ENCODE data around the gene DALRD3. TPM values are rescaled to one million over a fixed set of nuclear protein-coding genes. Genes with fewer than 3 reads are reported as not detected.

DALRD3 gene
- total RNA-seq, 2 donors from 2014 or later, result 67.6 to 72.6 TPM

- no peaks in the 10 kb centered on the region for H3K27me3 ChIP-seq
- H3K4me1 ChIP-seq, result peaks cover 75% of the 10 kb centered on the region
- H3K36me3 ChIP-seq (replicated peaks in 1 of 2; ENCODE audit: insufficient read depth in 1 of 2, low read depth in 2 of 2), result peaks cover 0 to 13% of the 10 kb centered on the region in 2 donors
- TF ChIP-seq CTCF (IDR thresholded peaks at IDR 0.05) (no peak), POLR2A (IDR thresholded peaks at IDR 0.05) (no peak)
- H3K9me3 ChIP-seq, result no peaks in the 10 kb centered on the region
- intact Hi-C loops (cut with DNase I), result no loop called here
- 85 to 89% methylated on average over 4 of the region's 4 CpGs for WGBS, 2 donors
- H3K4me3 ChIP-seq, result no peak overlapping the region
- no peak for ATAC-seq
- no peak overlapping the region for H3K27ac ChIP-seq
- no peak for DNase-seq
These were observed 5.4 kb upstream of the DALRD3 start for GRCh38 chr3:49023775-49024174.

DNA sequence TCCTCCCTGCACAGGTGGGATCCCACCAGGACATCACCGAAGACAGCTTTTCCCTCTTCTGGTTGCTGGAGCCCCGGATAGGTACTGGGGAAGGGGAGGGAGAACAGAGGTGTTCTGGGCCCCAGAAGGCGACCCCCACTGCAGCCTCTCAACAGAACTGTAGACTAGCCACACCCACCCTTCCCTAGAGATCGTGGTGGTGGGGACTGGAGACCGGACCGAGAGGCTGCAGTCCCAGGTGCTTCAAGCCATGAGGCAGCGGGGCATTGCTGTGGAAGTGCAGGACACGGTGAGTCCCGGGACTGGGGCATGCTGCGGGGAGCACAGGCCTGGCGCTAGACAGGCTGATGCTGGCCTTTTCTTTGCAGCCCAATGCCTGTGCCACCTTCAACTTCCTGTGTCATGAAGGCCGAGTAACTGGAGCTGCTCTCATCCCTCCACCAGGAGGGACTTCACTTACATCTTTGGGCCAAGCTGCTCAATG is 4.3 kb upstream of the DALRD3 start:
- intact Hi-C loops (cut with DNase I), result no loop called here
- 16 to 31% methylated on average over 3 to 12 of the region's 12 CpGs for WGBS, 2 donors
- H3K4me1 ChIP-seq, result peaks cover 68% of the 10 kb centered on the region
- ATAC-seq (no peak), DNase-seq (no peak)
- peak overlapping the region; percentile 90 to 99 (median 98) for H3K27ac ChIP-seq
- H3K36me3 ChIP-seq (replicated peaks in 1 of 2; ENCODE audit: insufficient read depth in 1 of 2, low read depth in 2 of 2), result peaks cover 0 to 13% of the 10 kb centered on the region in 2 donors
- H3K4me3 ChIP-seq, result peak overlapping the region; percentile 44 to 63
- TF ChIP-seq POLR2A (IDR thresholded peaks at IDR 0.05) (no peak), CTCF (IDR thresholded peaks at IDR 0.05) (no peak)
- no peaks in the 10 kb centered on the region for H3K9me3 ChIP-seq
- no peaks in the 10 kb centered on the region for H3K27me3 ChIP-seq

- Histone ChIP-seq H3K27me3 (no peaks in the 10 kb centered on the region), H3K4me1 (peaks cover 68% of the 10 kb centered on the region), H3K36me3 (replicated peaks in 1 of 2; ENCODE audit: insufficient read depth in 1 of 2, low read depth in 2 of 2) (peaks cover 0 to 13% of the 10 kb centered on the region in 2 donors), H3K27ac (peak within 1 kb of the TSS; percentile 90 to 99 (median 98)), H3K4me3 (peak within 1 kb of the TSS; percentile 44 to 63), H3K9me3 (no peaks in the 10 kb centered on the region)
- TF ChIP-seq CTCF (IDR thresholded peaks at IDR 0.05) (peak; percentile 95 to 99 (median 98)), POLR2A (IDR thresholded peaks at IDR 0.05) (peak; percentile 54 to 94 (median 69))
- WGBS, 2 donors, result 0 to 3% methylated on average over 8 to 81 of the region's 83 CpGs
- DNase-seq (peak; percentile 94 to 95 (median 94)), ATAC-seq (peak; percentile 84)
- intact Hi-C loops (cut with DNase I), result no loop called here
These were observed 3.7 kb upstream of the DALRD3 start, which contains the start of gene NDUFAF3 for GRCh38 chr3:49021813-49022687. NDUFAF3 (plus strand) TSS chr3:49022121; CDS start chr3:49022145, 24 bp downstream.

GRCh38 chr3:49021213-49021812 is 2.9 kb upstream of the DALRD3 start:
- Histone ChIP-seq H3K4me1 (peaks cover 75% of the 10 kb centered on the region), H3K27ac (peak overlapping the region; percentile 90 to 99 (median 98)), H3K4me3 (peak overlapping the region; percentile 24 to 63), H3K9me3 (no peaks in the 10 kb centered on the region), H3K36me3 (replicated peaks in 1 of 2; ENCODE audit: insufficient read depth in 1 of 2, low read depth in 2 of 2) (peaks cover 0 to 12% of the 10 kb centered on the region in 2 donors), H3K27me3 (no peaks in the 10 kb centered on the region)
- peak; percentile 100 for DNase-seq
- intact Hi-C loops (cut with DNase I), result no loop called here
- TF ChIP-seq CTCF (IDR thresholded peaks at IDR 0.05), result no peak
- TF ChIP-seq POLR2A (IDR thresholded peaks at IDR 0.05), result peak; percentile 99 to 100 (median 99)
- ATAC-seq, result peak; percentile 86
- WGBS, 2 donors, result 0% methylated on average over 16 to 52 of the region's 60 CpGs

Measured in body of pancreas (tissue), 4 donors.